ENCODE measurements around the gene MINAR2. TPM values are rescaled to one million over a fixed set of nuclear protein-coding genes. Genes with fewer than 3 reads are reported as not detected.

Gene MINAR2
- total and polyA plus RNA-seq, 9 of the 15 experiments (the other 6 are each of a cell fraction or from before 2014, with no cell fraction given): not detected

GRCh38 chr5:129773376-129773775 is 25.5 kb downstream of the MINAR2 start (continued):
- TF ChIP-seq REST (IDR thresholded peaks at IDR 0.05; ENCODE audit: borderline replicate concordance) (no peak), REST (CRISPR knock-in tag; IDR thresholded peaks at IDR 0.05; ENCODE audit: low read depth) (no peak), ELF1 (tag; IDR thresholded peaks at IDR 0.05) (no peak), TSHZ1 (CRISPR knock-in tag; IDR thresholded peaks at IDR 0.05) (no peak), TBP (optimal IDR thresholded peaks at IDR 0.05; ENCODE audit: low read depth, low read length) (no peak), NFIX (CRISPR knock-in tag; IDR thresholded peaks at IDR 0.05; ENCODE audit: low read depth) (no peak), ILF3 (IDR thresholded peaks at IDR 0.05; ENCODE audit: borderline replicate concordance) (no peak)
